ENCODE measurements around the gene PBX4.
"Not testable (repeated sequence)": the region's sequence is repeated elsewhere in the genome, so short reads cannot be mapped to it uniquely, and the experiment has no call there.

PBX4 gene

DNA sequence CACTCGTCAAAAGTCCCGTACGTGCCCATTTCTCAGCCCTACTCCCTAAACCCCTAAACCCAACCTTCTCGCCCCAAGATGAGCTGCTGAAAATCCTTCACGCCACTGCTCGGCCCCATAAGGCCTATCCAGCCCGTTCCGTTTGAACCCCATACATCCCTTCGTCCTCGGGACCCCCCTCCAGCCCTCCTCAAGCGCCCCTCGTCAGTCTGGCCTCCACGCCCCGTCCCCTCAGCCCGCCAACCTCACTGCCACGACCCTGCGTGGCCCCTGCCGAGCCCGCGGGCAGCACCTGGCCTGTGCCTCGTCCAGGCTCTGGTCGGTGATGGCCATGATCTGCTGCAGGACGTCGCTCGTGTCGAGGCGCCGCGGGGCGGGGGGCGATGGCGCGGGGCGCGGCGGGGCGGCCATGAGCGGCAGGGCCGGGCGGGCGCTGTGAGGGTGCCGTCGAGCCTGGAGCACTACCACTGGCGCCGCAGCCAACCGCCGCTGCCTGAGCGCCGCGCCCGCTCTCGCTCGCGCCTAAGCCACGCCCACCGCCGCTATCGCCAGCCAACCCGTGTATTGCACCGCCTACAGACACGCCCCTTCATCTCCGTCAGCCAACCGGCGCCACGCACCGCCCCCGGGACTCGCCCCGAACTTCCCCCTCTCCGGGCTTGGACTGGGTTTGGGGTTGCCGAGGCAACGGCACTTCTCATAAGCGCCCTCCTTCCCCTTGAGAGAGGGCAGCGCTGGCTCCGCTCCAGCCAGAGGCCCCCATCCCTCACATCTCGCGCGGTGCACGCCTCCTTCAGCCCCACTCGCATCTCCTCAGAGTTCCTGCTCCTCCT, at the start of gene PBX4:
Gene PBX4 (minus strand): TSS at position 469 of the 833 bp plus-strand sequence. CDS start 58 bp downstream, at position 411.
- H3K4me2 ChIP-seq = peak within 1 kb of the TSS; percentile 61 to 97 (median 84)
- H3K9ac ChIP-seq = peak within 1 kb of the TSS; percentile 50 to 74 (median 67); a peak in 20 of 22 replicates
- no peaks in the 10 kb centered on the region for H3K27me3 ChIP-seq
- peak within 1 kb of the TSS; percentile 50 to 67 (median 54) for H3K4me3 ChIP-seq
- H3K36me3 ChIP-seq = peaks cover 0 to 14% (median 3%) of the 10 kb centered on the region in 11 experiments; a peak in 6 of 22 replicates
- H3K27ac ChIP-seq = peak within 1 kb of the TSS in 8 of 11 experiments; percentile 39 to 73 (median 54); a peak in 13 of 22 replicates
- no peaks in the 10 kb centered on the region for H3K9me3 ChIP-seq (replicated peaks in 1 of 11)
- peaks cover 0 to 8% (median 0%) of the 10 kb centered on the region in 11 experiments; a peak in 2 of 22 replicates for H4K20me1 ChIP-seq
- no peak for TF ChIP-seq Cebpa-rat (IDR thresholded peaks at IDR 0.05)
- H3K4me1 ChIP-seq = peaks cover 14 to 23% (median 18%) of the 10 kb centered on the region in 10 experiments

DNA sequence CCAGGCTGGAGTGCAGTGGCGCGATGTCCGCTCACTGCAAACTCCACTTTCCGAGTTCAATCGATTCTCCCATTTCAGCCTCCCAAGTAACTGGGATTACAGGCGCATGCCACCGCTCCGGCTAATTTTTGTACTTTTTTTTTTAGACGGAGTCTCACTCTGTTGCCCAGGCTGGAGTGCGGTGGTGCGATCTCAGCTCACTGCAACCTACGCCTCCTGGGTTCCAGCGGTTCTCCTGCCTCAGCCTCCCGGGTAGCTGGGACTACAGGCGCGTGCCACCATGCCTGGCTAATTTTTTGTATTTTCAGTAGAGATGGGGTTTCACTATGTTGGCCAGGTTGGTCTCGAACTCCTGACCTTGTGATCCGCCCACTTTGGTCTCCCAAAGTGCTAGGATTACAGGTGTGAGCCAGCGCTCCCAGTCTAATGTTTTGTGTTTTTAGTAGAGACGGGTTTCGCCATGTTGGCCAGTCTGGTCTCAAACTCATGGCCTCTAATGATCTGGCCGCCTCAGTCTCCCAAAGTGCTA, 47.0 kb upstream of the PBX4 start:
- H3K9me3 ChIP-seq (replicated peaks in 1 of 11); H3K27me3 ChIP-seq; H3K4me2 ChIP-seq; H3K9ac ChIP-seq; H3K4me3 ChIP-seq: not testable (repeated sequence)
- Histone ChIP-seq H3K4me1 (peaks cover 48 to 71% (median 61%) of the 10 kb centered on the region in 10 experiments), H3K36me3 (peaks cover 0 to 16% (median 9%) of the 10 kb centered on the region in 11 experiments; a peak in 12 of 22 replicates), H3K27ac (peak overlapping the region in 1 of 11 experiments; percentile 98; a peak in 1 of 22 replicates), H4K20me1 (peaks cover 0 to 22% (median 12%) of the 10 kb centered on the region in 11 experiments; a peak in 11 of 22 replicates)

- Histone ChIP-seq H3K36me3 (peaks cover 17 to 32% (median 25%) of the 10 kb centered on the region in 11 experiments), H3K27me3 (no peaks in the 10 kb centered on the region), H4K20me1 (peaks cover 0 to 40% (median 27%) of the 10 kb centered on the region in 11 experiments; a peak in 14 of 22 replicates), H3K27ac (peak within 1 kb of the TSS; percentile 87 to 100 (median 98)), H3K4me3 (peak within 1 kb of the TSS; percentile 85 to 100 (median 98)), H3K4me2 (peak within 1 kb of the TSS; percentile 88 to 99 (median 94)), H3K9me3 (replicated peaks in 1 of 11) (no peaks in the 10 kb centered on the region), H3K4me1 (peaks cover 42 to 62% (median 49%) of the 10 kb centered on the region in 10 experiments), H3K9ac (peak within 1 kb of the TSS; percentile 91 to 100 (median 98))
- TF ChIP-seq Cebpa-rat (IDR thresholded peaks at IDR 0.05) = no peak
Observed at GRCh38 chr19:19663256-19664120, 45.0 kb upstream of the PBX4 start, which contains the start of gene ATP13A1. ATP13A1 (minus strand) TSS chr19:19663676; CDS start chr19:19663666, 10 bp downstream.

GRCh38 chr19:19662871-19663255, 44.4 kb upstream of the PBX4 start:
- peak overlapping the region; percentile 88 to 99 (median 94) for H3K4me2 ChIP-seq
- no peaks in the 10 kb centered on the region for H3K27me3 ChIP-seq
- TF ChIP-seq Cebpa-rat (IDR thresholded peaks at IDR 0.05) = no peak
- peaks cover 23 to 38% (median 31%) of the 10 kb centered on the region in 11 experiments for H3K36me3 ChIP-seq
- H4K20me1 ChIP-seq = peaks cover 0 to 46% (median 31%) of the 10 kb centered on the region in 11 experiments; a peak in 15 of 22 replicates
- no peaks in the 10 kb centered on the region for H3K9me3 ChIP-seq (replicated peaks in 1 of 11)
- peak overlapping the region; percentile 85 to 100 (median 98) for H3K4me3 ChIP-seq
- H3K9ac ChIP-seq = peak overlapping the region; percentile 91 to 100 (median 98)
- peaks cover 38 to 63% (median 48%) of the 10 kb centered on the region in 10 experiments for H3K4me1 ChIP-seq
- peak overlapping the region; percentile 87 to 100 (median 98) for H3K27ac ChIP-seq

DNA sequence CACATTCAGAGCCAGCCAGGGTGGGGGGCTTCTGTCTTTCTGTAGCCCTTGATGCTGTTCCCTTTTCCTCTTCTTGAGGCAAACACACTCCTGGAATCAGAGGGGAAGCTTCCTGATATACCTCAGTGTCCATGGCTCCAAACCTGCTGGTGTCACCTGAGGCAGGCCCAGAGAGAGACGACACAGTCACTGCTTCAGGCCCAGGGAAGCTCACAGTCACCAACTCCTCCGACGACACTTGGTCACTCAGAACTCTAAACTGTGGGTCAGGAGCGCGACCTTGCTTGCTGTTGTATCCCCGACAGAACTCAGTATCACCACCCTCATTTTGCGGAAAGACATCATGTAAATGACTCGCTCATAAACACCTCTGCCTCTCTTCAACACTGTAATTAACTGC, 43.9 kb upstream of the PBX4 start:
- no peaks in the 10 kb centered on the region for H3K9me3 ChIP-seq (replicated peaks in 1 of 11)
- peak overlapping the region; percentile 87 to 100 (median 98); a peak in 21 of 22 replicates for H3K27ac ChIP-seq
- H3K4me2 ChIP-seq = peak overlapping the region; percentile 88 to 99 (median 94)
- peaks cover 0 to 51% (median 36%) of the 10 kb centered on the region in 11 experiments; a peak in 16 of 22 replicates for H4K20me1 ChIP-seq
- no peaks in the 10 kb centered on the region for H3K27me3 ChIP-seq
- H3K36me3 ChIP-seq = peaks cover 28 to 43% (median 36%) of the 10 kb centered on the region in 11 experiments
- peak overlapping the region; percentile 85 to 100 (median 98) for H3K4me3 ChIP-seq
- H3K9ac ChIP-seq = peak overlapping the region; percentile 91 to 100 (median 98)
- H3K4me1 ChIP-seq = peaks cover 34 to 63% (median 48%) of the 10 kb centered on the region in 10 experiments
- no peak for TF ChIP-seq Cebpa-rat (IDR thresholded peaks at IDR 0.05)

DNA sequence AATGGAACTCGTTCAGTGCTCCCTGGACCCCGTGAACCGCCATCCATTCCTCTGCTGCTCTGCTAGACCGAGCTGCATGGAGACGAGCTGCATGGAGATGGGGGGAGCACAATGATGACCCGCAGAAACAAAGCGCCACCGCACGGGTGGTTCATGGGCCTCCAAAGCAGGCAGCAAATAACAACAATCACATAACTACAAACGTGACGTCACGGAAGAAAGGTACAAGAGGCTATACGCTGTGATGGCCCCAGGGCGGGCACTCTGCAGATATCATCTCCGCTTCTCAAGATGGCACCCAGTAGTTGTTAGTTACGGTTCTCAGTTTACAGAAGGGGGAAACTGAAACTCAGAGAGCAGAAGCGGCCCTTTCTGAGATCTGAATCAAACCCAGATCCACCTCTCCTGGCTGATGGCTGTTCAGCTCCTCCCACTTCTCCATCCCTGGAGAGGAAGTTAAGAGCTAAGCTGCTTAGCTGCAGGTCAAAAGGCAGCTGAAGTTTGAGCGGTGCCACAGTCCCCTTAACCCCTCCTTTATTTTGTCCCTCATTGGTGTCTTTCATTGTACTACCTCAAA, 43.3 kb upstream of the PBX4 start:
- no peaks in the 10 kb centered on the region for H3K9me3 ChIP-seq (replicated peaks in 1 of 11)
- H3K4me2 ChIP-seq = peak overlapping the region; percentile 88 to 99 (median 94)
- peaks cover 0 to 57% (median 42%) of the 10 kb centered on the region in 11 experiments; a peak in 16 of 22 replicates for H4K20me1 ChIP-seq
- H3K36me3 ChIP-seq = peaks cover 34 to 49% (median 42%) of the 10 kb centered on the region in 11 experiments
- H3K27me3 ChIP-seq = no peaks in the 10 kb centered on the region
- H3K4me3 ChIP-seq = peak overlapping the region; percentile 85 to 100 (median 98)
- H3K27ac ChIP-seq = peak overlapping the region; percentile 87 to 100 (median 98); a peak in 21 of 22 replicates
- TF ChIP-seq Cebpa-rat (IDR thresholded peaks at IDR 0.05) = no peak
- H3K9ac ChIP-seq = peak overlapping the region; percentile 91 to 100 (median 98)
- peaks cover 34 to 62% (median 48%) of the 10 kb centered on the region in 10 experiments for H3K4me1 ChIP-seq

DNA sequence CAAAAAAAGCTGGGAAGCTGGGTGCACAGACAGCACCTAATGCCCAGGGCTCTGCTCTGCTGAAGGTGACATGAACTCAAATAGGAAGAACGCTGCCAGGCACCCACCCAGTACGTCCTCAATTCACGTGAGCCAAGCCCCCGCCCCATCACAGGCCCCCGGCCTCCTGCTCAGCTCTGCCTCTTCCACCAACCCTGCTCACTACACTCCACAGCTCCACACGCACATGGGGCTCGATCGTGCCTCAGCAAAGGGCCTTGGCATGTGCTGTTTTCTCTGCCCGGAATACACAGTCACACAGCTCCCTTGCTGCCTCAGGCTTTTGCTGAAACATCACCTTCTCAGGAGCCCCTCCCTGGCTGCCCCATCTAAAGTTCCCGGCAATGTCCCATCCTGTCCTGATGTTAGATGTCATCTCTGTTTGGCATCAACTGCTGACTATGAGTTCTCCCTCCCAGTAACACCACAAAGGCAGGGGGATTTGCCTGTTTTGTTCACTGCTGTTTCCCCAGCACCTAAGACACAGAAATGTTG, 42.7 kb upstream of the PBX4 start:
- Histone ChIP-seq H3K4me3 (peak overlapping the region; percentile 30 to 100 (median 98); a peak in 19 of 20 replicates), H3K4me1 (peaks cover 34 to 57% (median 46%) of the 10 kb centered on the region in 10 experiments), H3K36me3 (peaks cover 40 to 55% (median 47%) of the 10 kb centered on the region in 11 experiments), H3K9ac (peak overlapping the region; percentile 16 to 100 (median 98); a peak in 19 of 22 replicates), H3K27me3 (no peaks in the 10 kb centered on the region), H3K27ac (peak overlapping the region; percentile 22 to 100 (median 98); a peak in 20 of 22 replicates), H3K9me3 (replicated peaks in 1 of 11) (no peaks in the 10 kb centered on the region), H3K4me2 (peak overlapping the region; percentile 88 to 99 (median 94)), H4K20me1 (peaks cover 0 to 62% (median 45%) of the 10 kb centered on the region in 11 experiments; a peak in 16 of 22 replicates)
- no peak for TF ChIP-seq Cebpa-rat (IDR thresholded peaks at IDR 0.05)
